Endothelial cell (in vitro differentiated cells): ENCODE results near the gene MAP2K7. TPM values are rescaled to one million over a fixed set of nuclear protein-coding genes. Genes with fewer than 3 reads are reported as not detected.

Source experiments
- DNase-seq: peaks from one replicate; pipeline ENCODE4 v3.0.0; 2021; ENCODE audit warnings: low spot score
- H3K27ac Mint-ChIP-seq: one replicate; pipeline ENCODE4 v1.8.0; 2021; ENCODE audit warnings: mixed read lengths, inconsistent platforms; ENCODE audit not compliant: unreplicated experiment
- H3K27me3 Mint-ChIP-seq: one replicate; pipeline ENCODE4 v1.8.0; 2021; ENCODE audit warnings: mild to moderate bottlenecking, moderate library complexity, mixed read lengths, inconsistent platforms; ENCODE audit not compliant: unreplicated experiment
- H3K36me3 Mint-ChIP-seq: one replicate; pipeline ENCODE4 v1.8.0; 2021; ENCODE audit warnings: mild to moderate bottlenecking, low read depth, mixed read lengths, inconsistent platforms; ENCODE audit not compliant: unreplicated experiment
- H3K4me1 Mint-ChIP-seq: one replicate; pipeline ENCODE4 v1.8.0; 2021; ENCODE audit warnings: mild to moderate bottlenecking, mixed read lengths, inconsistent platforms; ENCODE audit not compliant: unreplicated experiment
- H3K4me3 Mint-ChIP-seq: one replicate; pipeline ENCODE4 v1.8.0; 2021; ENCODE audit warnings: mild to moderate bottlenecking, mixed read lengths, inconsistent platforms; ENCODE audit not compliant: unreplicated experiment
- H3K9me3 Mint-ChIP-seq: one replicate; pipeline ENCODE4 v1.8.0; 2021; ENCODE audit warnings: mixed read lengths, inconsistent platforms; ENCODE audit not compliant: unreplicated experiment
- total RNA-seq: library from RNA; stranded (reverse); fragmentation: NEBNext Ultra II Directional; extraction: Animal tissue kit (Norgen Biotek cat#: 25700); gene quantifications from one replicate; pipeline ENCODE4 v1.2.1, GENCODE V29; 2021; ENCODE audit not compliant: unreplicated experiment
- TF ChIP-seq, protein P1 (sequence below): fragments of 200-600 bp; sonication (generic); IDR thresholded peaks from one replicate; pipeline ENCODE4 v1.5.0; 2021; ENCODE audit warnings: antibody characterized with exemption; ENCODE audit not compliant: unreplicated experiment

The MAP2K7 gene
- total RNA-seq, 1 donor from 2014 or later: 31.1 TPM

GRCh38 chr19:7925171-7925851, 21.6 kb downstream of the MAP2K7 start:
- Mint-ChIP-seq H3K9me3 (no peaks in the 10 kb centered on the region), H3K4me3 (peak overlapping the region; percentile 88), H3K27me3 (peaks cover 19% of the 10 kb centered on the region), H3K4me1 (peaks cover 4% of the 10 kb centered on the region), H3K27ac (peak overlapping the region; percentile 52), H3K36me3 (peaks cover 12% of the 10 kb centered on the region)
- peak; percentile 95 for DNase-seq
- TF ChIP-seq, protein P1, sequence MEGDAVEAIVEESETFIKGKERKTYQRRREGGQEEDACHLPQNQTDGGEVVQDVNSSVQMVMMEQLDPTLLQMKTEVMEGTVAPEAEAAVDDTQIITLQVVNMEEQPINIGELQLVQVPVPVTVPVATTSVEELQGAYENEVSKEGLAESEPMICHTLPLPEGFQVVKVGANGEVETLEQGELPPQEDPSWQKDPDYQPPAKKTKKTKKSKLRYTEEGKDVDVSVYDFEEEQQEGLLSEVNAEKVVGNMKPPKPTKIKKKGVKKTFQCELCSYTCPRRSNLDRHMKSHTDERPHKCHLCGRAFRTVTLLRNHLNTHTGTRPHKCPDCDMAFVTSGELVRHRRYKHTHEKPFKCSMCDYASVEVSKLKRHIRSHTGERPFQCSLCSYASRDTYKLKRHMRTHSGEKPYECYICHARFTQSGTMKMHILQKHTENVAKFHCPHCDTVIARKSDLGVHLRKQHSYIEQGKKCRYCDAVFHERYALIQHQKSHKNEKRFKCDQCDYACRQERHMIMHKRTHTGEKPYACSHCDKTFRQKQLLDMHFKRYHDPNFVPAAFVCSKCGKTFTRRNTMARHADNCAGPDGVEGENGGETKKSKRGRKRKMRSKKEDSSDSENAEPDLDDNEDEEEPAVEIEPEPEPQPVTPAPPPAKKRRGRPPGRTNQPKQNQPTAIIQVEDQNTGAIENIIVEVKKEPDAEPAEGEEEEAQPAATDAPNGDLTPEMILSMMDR: peak; percentile 99

GRCh38 chr19:7926021-7926726, 22.5 kb downstream of the MAP2K7 start, which contains the start of gene CTXN1:
Gene CTXN1, minus strand, starts transcription at chr19:7926135. Its CDS starts 597 bp downstream, at chr19:7925538.
- TF ChIP-seq, protein P1: no peak
- peak within 1 kb of the TSS; percentile 88 for H3K4me3 Mint-ChIP-seq
- peak within 1 kb of the TSS; percentile 64 for H3K27ac Mint-ChIP-seq
- peaks cover 12% of the 10 kb centered on the region for H3K36me3 Mint-ChIP-seq
- H3K9me3 Mint-ChIP-seq: no peaks in the 10 kb centered on the region
- DNase-seq: peak; percentile 85
- H3K4me1 Mint-ChIP-seq: peaks cover 4% of the 10 kb centered on the region
- peaks cover 19% of the 10 kb centered on the region for H3K27me3 Mint-ChIP-seq

DNA sequence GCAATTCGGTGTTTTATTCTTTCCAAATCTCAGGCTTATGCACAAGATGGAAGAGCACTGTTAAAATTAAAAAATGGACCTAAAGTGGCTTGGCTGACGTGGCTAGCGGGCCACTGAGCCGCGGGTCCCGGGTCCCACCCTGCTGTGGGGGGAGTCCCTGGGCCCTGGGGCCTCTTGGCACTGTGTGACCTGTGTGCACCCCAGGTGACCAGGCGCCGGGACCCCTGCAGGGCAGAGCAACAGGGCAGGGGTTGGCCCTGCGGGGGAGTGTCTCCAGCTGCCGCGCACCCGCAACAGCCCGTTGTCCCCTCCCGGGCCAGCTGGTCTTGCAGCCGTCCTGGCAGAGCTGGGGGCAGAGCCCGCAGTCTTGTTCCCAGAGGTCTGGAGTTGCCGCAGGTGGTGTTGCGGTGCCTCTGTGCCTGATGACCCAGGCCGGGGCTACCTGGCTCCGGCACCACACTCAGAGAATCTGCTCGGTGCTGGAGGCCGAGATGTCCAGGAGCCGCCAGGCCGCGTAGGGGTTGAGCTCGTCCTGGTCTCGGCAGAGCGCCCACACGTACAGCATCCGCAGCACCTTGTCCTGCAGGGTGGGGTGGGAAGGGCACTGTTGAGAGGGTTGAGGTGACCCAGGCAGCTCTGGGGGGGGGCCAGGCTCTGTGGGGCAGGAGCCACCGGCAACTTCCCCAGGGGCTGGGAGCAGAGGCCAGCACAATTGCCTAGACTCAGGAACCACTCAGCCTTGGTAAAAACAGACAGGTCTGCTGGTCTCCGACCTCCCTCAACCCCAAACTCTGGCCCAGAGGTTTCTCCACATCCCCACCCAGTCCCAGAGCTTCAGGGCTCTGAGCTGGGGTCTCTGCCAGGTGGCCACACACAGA, 23.3 kb downstream of the MAP2K7 start:
- Mint-ChIP-seq H3K4me1 (peaks cover 4% of the 10 kb centered on the region), H3K4me3 (peak overlapping the region; percentile 86), H3K27me3 (peaks cover 19% of the 10 kb centered on the region), H3K36me3 (peaks cover 11% of the 10 kb centered on the region), H3K9me3 (no peaks in the 10 kb centered on the region), H3K27ac (peak overlapping the region; percentile 64)
- no peak for DNase-seq
- TF ChIP-seq, protein P1: no peak

GRCh38 chr19:7927605-7928333, 24.1 kb downstream of the MAP2K7 start:
- no peaks in the 10 kb centered on the region for H3K9me3 Mint-ChIP-seq

More at GRCh38 chr19:7927605-7928333, 24.1 kb downstream of the MAP2K7 start:
- Mint-ChIP-seq H3K36me3 (peaks cover 8% of the 10 kb centered on the region), H3K27me3 (peaks cover 19% of the 10 kb centered on the region), H3K4me3 (no peak overlapping the region), H3K27ac (peak overlapping the region; percentile 81), H3K4me1 (peaks cover 4% of the 10 kb centered on the region)
- TF ChIP-seq, protein P1: no peak
- no peak for DNase-seq
